ENCODE measurements around the gene MBD5. TPM values are rescaled to one million over a fixed set of nuclear protein-coding genes. Genes with fewer than 3 reads are reported as not detected.

The MBD5 gene
- total RNA-seq, result 169 TPM

GRCh38 chr2:148021059-148021861 lies at the start of gene MBD5:
Gene MBD5 (plus strand): TSS chr2:148021091.

GRCh38 chr2:148020111-148021058 lies 506 bp upstream of the MBD5 start, which contains the start of gene ORC4:
Gene ORC4 (minus strand): TSS chr2:148020737. CDS start chr2:147975958, 44,779 bp downstream.

Other genes starting within 250 kb of the MBD5 start
- gene ACVR2A, start 176.1 kb upstream of the MBD5 start, total RNA-seq, result 86.8 TPM
- gene ORC4, start 354 bp upstream of the MBD5 start, total RNA-seq, result 211 TPM

Data from camera-type eye (tissue), 1 donor.